Measurements from ENCODE around the gene CNKSR3. TPM values are rescaled to one million over a fixed set of nuclear protein-coding genes. Genes with fewer than 3 reads are reported as not detected.
"Not testable (repeated sequence)": the region's sequence is repeated elsewhere in the genome, so short reads cannot be mapped to it uniquely, and the experiment has no call there.

Gene CNKSR3
- total RNA-seq, 1 experiment from 2014 or later, result not detected

GRCh38 chr6:154543628-154544027 is 33.1 kb upstream of the CNKSR3 start:
- Histone ChIP-seq H3K9ac (ENCODE audit: low read length) (no peak overlapping the region), H3K79me2 (ENCODE audit: low read length) (no peaks in the 10 kb centered on the region), H3K9me3 (ENCODE audit: low read length) (no peaks in the 10 kb centered on the region), H2AFZ (ENCODE audit: low read length) (no peak overlapping the region), H3K9me2 (replicated peaks; ENCODE audit: insufficient read depth, low read length) (no peaks in the 10 kb centered on the region), H3K27ac (ENCODE audit: low read length) (no peak overlapping the region), H3K36me3 (ENCODE audit: insufficient read depth, low read length) (no peaks in the 10 kb centered on the region), H3K4me3 (ENCODE audit: low read length) (no peak overlapping the region), H3K4me1 (ENCODE audit: low read length) (no peaks in the 10 kb centered on the region; the same call in 1 of the 2 replicates), H3K4me2 (ENCODE audit: low read depth, low read length, poor library complexity, severe bottlenecking) (no peak overlapping the region), H4K20me1 (ENCODE audit: insufficient read depth, low read depth, low read length) (no peaks in the 10 kb centered on the region), H3K27me3 (ENCODE audit: low read length) (no peaks in the 10 kb centered on the region)
- no peak for DNase-seq

GRCh38 chr6:154542747-154543146 is 32.3 kb upstream of the CNKSR3 start:
- H2AFZ ChIP-seq (ENCODE audit: low read length), result no peak overlapping the region

GRCh38 chr6:154541837-154542236 is 31.4 kb upstream of the CNKSR3 start:
- not testable (repeated sequence) for DNase-seq; H4K20me1 ChIP-seq (ENCODE audit: insufficient read depth, low read depth, low read length); H3K79me2 ChIP-seq (ENCODE audit: low read length); H3K27me3 ChIP-seq (ENCODE audit: low read length); H3K9me3 ChIP-seq (ENCODE audit: low read length); H3K9ac ChIP-seq (ENCODE audit: low read length); H3K27ac ChIP-seq (ENCODE audit: low read length); H3K4me1 ChIP-seq (ENCODE audit: low read length); H3K9me2 ChIP-seq (replicated peaks; ENCODE audit: insufficient read depth, low read length); H2AFZ ChIP-seq (ENCODE audit: low read length); H3K4me2 ChIP-seq (ENCODE audit: low read depth, low read length, poor library complexity, severe bottlenecking); H3K36me3 ChIP-seq (ENCODE audit: insufficient read depth, low read length); H3K4me3 ChIP-seq (ENCODE audit: low read length)

More at GRCh38 chr6:154542747-154543146, 32.3 kb upstream of the CNKSR3 start:
- H3K36me3 ChIP-seq (ENCODE audit: insufficient read depth, low read length), result no peaks in the 10 kb centered on the region
- peaks cover 4% of the 10 kb centered on the region; the same call in 1 of the 2 replicates for H3K4me1 ChIP-seq (ENCODE audit: low read length)
- H3K27me3 ChIP-seq (ENCODE audit: low read length), result no peaks in the 10 kb centered on the region
- no peaks in the 10 kb centered on the region for H3K79me2 ChIP-seq (ENCODE audit: low read length)
- no peak overlapping the region for H3K27ac ChIP-seq (ENCODE audit: low read length)
- no peak overlapping the region for H3K4me2 ChIP-seq (ENCODE audit: low read depth, low read length, poor library complexity, severe bottlenecking)
- H4K20me1 ChIP-seq (ENCODE audit: insufficient read depth, low read depth, low read length), result no peaks in the 10 kb centered on the region
- H3K9me2 ChIP-seq (replicated peaks; ENCODE audit: insufficient read depth, low read length), result no peaks in the 10 kb centered on the region
- H3K4me3 ChIP-seq (ENCODE audit: low read length), result no peak overlapping the region
- H3K9me3 ChIP-seq (ENCODE audit: low read length), result no peaks in the 10 kb centered on the region
- H3K9ac ChIP-seq (ENCODE audit: low read length), result no peak overlapping the region
- DNase-seq, result no peak

- no peaks in the 10 kb centered on the region for H3K9me2 ChIP-seq (replicated peaks; ENCODE audit: insufficient read depth, low read length)
- no peaks in the 10 kb centered on the region for H3K9me3 ChIP-seq (ENCODE audit: low read length)
- H3K79me2 ChIP-seq (ENCODE audit: low read length), result no peaks in the 10 kb centered on the region
- H3K9ac ChIP-seq (ENCODE audit: low read length), result no peak overlapping the region
- no peaks in the 10 kb centered on the region for H3K27me3 ChIP-seq (ENCODE audit: low read length)
- H3K27ac ChIP-seq (ENCODE audit: low read length), result no peak overlapping the region
- H3K4me2 ChIP-seq (ENCODE audit: low read depth, low read length, poor library complexity, severe bottlenecking), result no peak overlapping the region
- no peak for DNase-seq
- H3K4me3 ChIP-seq (ENCODE audit: low read length), result no peak overlapping the region
- H4K20me1 ChIP-seq (ENCODE audit: insufficient read depth, low read depth, low read length), result no peaks in the 10 kb centered on the region
- H3K4me1 ChIP-seq (ENCODE audit: low read length), result peaks cover 4% of the 10 kb centered on the region; the same call in 1 of the 2 replicates
- no peak overlapping the region for H2AFZ ChIP-seq (ENCODE audit: low read length)
- H3K36me3 ChIP-seq (ENCODE audit: insufficient read depth, low read length), result no peaks in the 10 kb centered on the region
Observed at GRCh38 chr6:154539593-154540269, 29.2 kb upstream of the CNKSR3 start.

GRCh38 chr6:154538640-154539191 is 28.2 kb upstream of the CNKSR3 start:
- Histone ChIP-seq H3K36me3 (ENCODE audit: insufficient read depth, low read length) (no peaks in the 10 kb centered on the region), H3K9me3 (ENCODE audit: low read length) (no peaks in the 10 kb centered on the region), H3K27me3 (ENCODE audit: low read length) (no peaks in the 10 kb centered on the region), H3K79me2 (ENCODE audit: low read length) (no peaks in the 10 kb centered on the region), H3K4me2 (ENCODE audit: low read depth, low read length, poor library complexity, severe bottlenecking) (no peak overlapping the region), H3K9me2 (replicated peaks; ENCODE audit: insufficient read depth, low read length) (no peaks in the 10 kb centered on the region), H3K4me1 (ENCODE audit: low read length) (peaks cover 4% of the 10 kb centered on the region; the same call in 1 of the 2 replicates), H3K9ac (ENCODE audit: low read length) (no peak overlapping the region), H4K20me1 (ENCODE audit: insufficient read depth, low read depth, low read length) (no peaks in the 10 kb centered on the region), H2AFZ (ENCODE audit: low read length) (no peak overlapping the region), H3K4me3 (ENCODE audit: low read length) (no peak overlapping the region), H3K27ac (ENCODE audit: low read length) (no peak overlapping the region)
- DNase-seq, result no peak

- no peak overlapping the region for H2AFZ ChIP-seq (ENCODE audit: low read length)
- no peaks in the 10 kb centered on the region for H3K27me3 ChIP-seq (ENCODE audit: low read length)
- no peak overlapping the region for H3K9ac ChIP-seq (ENCODE audit: low read length)
- no peak for DNase-seq
- H3K79me2 ChIP-seq (ENCODE audit: low read length), result no peaks in the 10 kb centered on the region
- no peaks in the 10 kb centered on the region for H3K9me3 ChIP-seq (ENCODE audit: low read length)
- H3K4me3 ChIP-seq (ENCODE audit: low read length), result no peak overlapping the region
- H3K4me2 ChIP-seq (ENCODE audit: low read depth, low read length, poor library complexity, severe bottlenecking), result no peak overlapping the region
- H3K27ac ChIP-seq (ENCODE audit: low read length), result no peak overlapping the region
- peaks cover 4% of the 10 kb centered on the region; the same call in 1 of the 2 replicates for H3K4me1 ChIP-seq (ENCODE audit: low read length)
- no peaks in the 10 kb centered on the region for H4K20me1 ChIP-seq (ENCODE audit: insufficient read depth, low read depth, low read length)
- H3K9me2 ChIP-seq (replicated peaks; ENCODE audit: insufficient read depth, low read length), result no peaks in the 10 kb centered on the region
- H3K36me3 ChIP-seq (ENCODE audit: insufficient read depth, low read length), result no peaks in the 10 kb centered on the region
Observed at GRCh38 chr6:154537511-154538325, 27.2 kb upstream of the CNKSR3 start.

GRCh38 chr6:154536999-154537398 is 26.5 kb upstream of the CNKSR3 start:
- no peak for DNase-seq
- Histone ChIP-seq H3K79me2 (ENCODE audit: low read length) (no peaks in the 10 kb centered on the region), H3K27me3 (ENCODE audit: low read length) (no peaks in the 10 kb centered on the region), H4K20me1 (ENCODE audit: insufficient read depth, low read depth, low read length) (no peaks in the 10 kb centered on the region), H3K4me3 (ENCODE audit: low read length) (no peak overlapping the region), H3K9me2 (replicated peaks; ENCODE audit: insufficient read depth, low read length) (no peaks in the 10 kb centered on the region), H3K9me3 (ENCODE audit: low read length) (no peaks in the 10 kb centered on the region), H3K9ac (ENCODE audit: low read length) (no peak overlapping the region), H2AFZ (ENCODE audit: low read length) (no peak overlapping the region), H3K4me2 (ENCODE audit: low read depth, low read length, poor library complexity, severe bottlenecking) (no peak overlapping the region), H3K27ac (ENCODE audit: low read length) (no peak overlapping the region), H3K36me3 (ENCODE audit: insufficient read depth, low read length) (no peaks in the 10 kb centered on the region), H3K4me1 (ENCODE audit: low read length) (peaks cover 4% of the 10 kb centered on the region; the same call in 1 of the 2 replicates)

- H3K36me3 ChIP-seq (ENCODE audit: insufficient read depth, low read length), result no peaks in the 10 kb centered on the region
- no peaks in the 10 kb centered on the region for H3K9me2 ChIP-seq (replicated peaks; ENCODE audit: insufficient read depth, low read length)
- no peak overlapping the region for H3K4me3 ChIP-seq (ENCODE audit: low read length)
- H3K4me2 ChIP-seq (ENCODE audit: low read depth, low read length, poor library complexity, severe bottlenecking), result no peak overlapping the region
- H3K9me3 ChIP-seq (ENCODE audit: low read length), result no peaks in the 10 kb centered on the region
- H4K20me1 ChIP-seq (ENCODE audit: insufficient read depth, low read depth, low read length), result no peaks in the 10 kb centered on the region
- no peak overlapping the region for H3K9ac ChIP-seq (ENCODE audit: low read length)
- no peak overlapping the region for H3K27ac ChIP-seq (ENCODE audit: low read length)
- no peak for DNase-seq
- no peaks in the 10 kb centered on the region for H3K27me3 ChIP-seq (ENCODE audit: low read length)
- H3K79me2 ChIP-seq (ENCODE audit: low read length), result no peaks in the 10 kb centered on the region
- H3K4me1 ChIP-seq (ENCODE audit: low read length), result peaks cover 4% of the 10 kb centered on the region; the same call in 1 of the 2 replicates
- H2AFZ ChIP-seq (ENCODE audit: low read length), result no peak overlapping the region
Observed at GRCh38 chr6:154536255-154536654, 25.8 kb upstream of the CNKSR3 start.

Data from Karpas-422 (cell line).